ENCODE measurements around the gene ACSS1. TPM values are rescaled to one million over a fixed set of nuclear protein-coding genes. Genes with fewer than 3 reads are reported as not detected.

ACSS1 gene
- total and polyA plus RNA-seq, 12 donors: 7.2 to 97.3 (median 16.9) TPM

GRCh38 chr20:25053255-25054031 is 4.5 kb downstream of the ACSS1 start:
- H3K4me3 ChIP-seq: no peak overlapping the region
- WGBS, 4 donors: 51 to 56% (median 53%) methylated on average over 11 of the region's 11 CpGs
- peaks cover 32 to 56% of the 10 kb centered on the region in 2 donors for H3K4me1 ChIP-seq (replicated peaks in 1 of 2)
- H3K9me3 ChIP-seq (replicated peaks in 1 of 3): no peaks in the 10 kb centered on the region
- intact Hi-C loops (cut with DNase I): no loop called here
- TF ChIP-seq CTCF (IDR thresholded peaks at IDR 0.05) (no peak), POLR2A (IDR thresholded peaks at IDR 0.05) (no peak)
- H3K27ac ChIP-seq: peak overlapping the region in 4 of 5 donors; percentile 28 to 94 (median 65)
- no peaks in the 10 kb centered on the region for H3K36me3 ChIP-seq (replicated peaks in 1 of 2)
- DNase-seq: peak in 2 of 7 donors; percentile 7 to 42
- H3K27me3 ChIP-seq: no peaks in the 10 kb centered on the region

GRCh38 chr20:25052255-25053194 is 5.4 kb downstream of the ACSS1 start:
- DNase-seq: peak in 5 of 7 donors; percentile 23 to 48 (median 26)
- H3K4me1 ChIP-seq (replicated peaks in 1 of 2): peaks cover 30 to 54% of the 10 kb centered on the region in 2 donors
- H3K27me3 ChIP-seq: no peaks in the 10 kb centered on the region
- H3K4me3 ChIP-seq: no peak overlapping the region
- intact Hi-C loops (cut with DNase I): no loop called here
- peak overlapping the region in 4 of 5 donors; percentile 28 to 80 (median 65) for H3K27ac ChIP-seq
- H3K9me3 ChIP-seq (replicated peaks in 1 of 3): no peaks in the 10 kb centered on the region
- no peak for TF ChIP-seq CTCF (IDR thresholded peaks at IDR 0.05)
- no peak for TF ChIP-seq POLR2A (IDR thresholded peaks at IDR 0.05)
- peaks cover 0 to 2% of the 10 kb centered on the region in 2 donors for H3K36me3 ChIP-seq (replicated peaks in 1 of 2)
- 78 to 87% (median 83%) methylated on average over 16 of the region's 16 CpGs for WGBS, 4 donors

DNA sequence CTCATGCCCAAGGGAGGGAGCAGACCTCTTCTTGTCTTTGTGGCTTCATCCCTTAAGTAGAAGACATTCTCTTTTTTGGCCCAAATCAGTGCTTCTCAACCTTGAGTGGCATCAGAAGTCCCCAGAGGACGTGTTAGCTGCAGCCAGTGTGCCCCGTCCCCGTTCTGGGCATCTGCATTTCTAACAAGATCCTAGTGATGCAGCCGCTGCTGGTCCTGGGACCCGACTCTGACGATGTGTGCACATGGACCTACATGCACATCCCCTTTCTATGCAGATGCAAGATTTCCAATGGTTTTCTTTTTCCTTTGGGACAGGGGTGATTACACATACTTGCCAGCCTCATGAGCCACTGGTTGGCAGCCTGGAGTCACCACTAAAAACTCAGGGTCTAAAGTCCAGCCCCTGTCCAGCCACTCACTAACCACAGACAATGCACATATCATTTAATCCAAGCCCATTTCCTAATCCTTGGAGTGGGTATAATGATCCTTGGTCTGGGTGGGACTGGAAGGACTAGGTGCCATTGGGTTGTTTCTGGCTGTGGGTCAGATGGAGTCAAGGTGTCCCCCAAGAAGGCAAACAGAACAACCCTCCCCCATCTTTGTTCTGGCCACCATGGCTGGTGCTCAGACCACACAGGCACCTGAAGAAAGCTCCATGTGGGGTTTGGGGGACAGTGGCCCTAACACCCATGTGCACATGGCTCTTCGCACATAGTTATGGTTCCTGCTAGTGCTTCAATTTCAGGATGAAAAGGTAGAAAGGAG is 6.4 kb downstream of the ACSS1 start:
- 95 to 97% (median 96%) methylated on average over 7 of the region's 7 CpGs for WGBS, 4 donors
- peak overlapping the region in 2 of 5 donors; percentile 56 to 79 for H3K27ac ChIP-seq
- peak in 4 of 7 donors; percentile 10 to 39 (median 14) for DNase-seq
- H3K36me3 ChIP-seq (replicated peaks in 1 of 2): peaks cover 0 to 11% of the 10 kb centered on the region in 2 donors
- no peak overlapping the region for H3K4me3 ChIP-seq
- no peak for TF ChIP-seq CTCF (IDR thresholded peaks at IDR 0.05)
- TF ChIP-seq POLR2A (IDR thresholded peaks at IDR 0.05): no peak
- intact Hi-C loops (cut with DNase I): no loop called here
- no peaks in the 10 kb centered on the region for H3K27me3 ChIP-seq
- H3K9me3 ChIP-seq (replicated peaks in 1 of 3): no peaks in the 10 kb centered on the region
- H3K4me1 ChIP-seq (replicated peaks in 1 of 2): peaks cover 24 to 49% of the 10 kb centered on the region in 2 donors
